T-helper 1 cell treated with Interleukin-12 subunit alpha and Interleukin-12 subunit beta and Interleukin-4 antibody, amounts not matched to agents 30 μg/mL and 1 μg/mL, for 36 hours (primary cell): Measurements from ENCODE around the gene PAN3.

Experiments
- H3K27ac Mint-ChIP-seq: one replicate; pipeline ENCODE4 v1.8.0; 2021; ENCODE audit warnings: mild to moderate bottlenecking, mixed read lengths
- H3K27me3 Mint-ChIP-seq: one replicate; pipeline ENCODE4 v1.8.0; 2021; ENCODE audit warnings: low read depth, mixed read lengths
- H3K36me3 Mint-ChIP-seq: one replicate; pipeline ENCODE4 v1.8.0; 2021; ENCODE audit warnings: low read depth, mixed read lengths
- H3K4me1 Mint-ChIP-seq: one replicate; pipeline ENCODE4 v1.8.0; 2021; ENCODE audit warnings: low read depth, mixed read lengths
- H3K4me3 Mint-ChIP-seq: one replicate; pipeline ENCODE4 v1.8.0; 2021; ENCODE audit warnings: mild to moderate bottlenecking, moderate library complexity, mixed read lengths
- H3K9me3 Mint-ChIP-seq: one replicate; pipeline ENCODE4 v1.8.0; 2021; ENCODE audit warnings: mixed read lengths

Gene PAN3

GRCh38 chr13:28321756-28322155, 183.4 kb downstream of the PAN3 start:
- H3K27me3 Mint-ChIP-seq: no peaks in the 10 kb centered on the region
- no peaks in the 10 kb centered on the region for H3K9me3 Mint-ChIP-seq
- H3K4me1 Mint-ChIP-seq: no peaks in the 10 kb centered on the region
- H3K36me3 Mint-ChIP-seq: no peaks in the 10 kb centered on the region
- H3K27ac Mint-ChIP-seq: no peak overlapping the region
- no peak overlapping the region for H3K4me3 Mint-ChIP-seq

GRCh38 chr13:28322256-28322905, 184.0 kb downstream of the PAN3 start:
- Mint-ChIP-seq H3K36me3 (no peaks in the 10 kb centered on the region), H3K27me3 (no peaks in the 10 kb centered on the region), H3K4me1 (no peaks in the 10 kb centered on the region), H3K4me3 (no peak overlapping the region), H3K27ac (no peak overlapping the region), H3K9me3 (no peaks in the 10 kb centered on the region)

DNA sequence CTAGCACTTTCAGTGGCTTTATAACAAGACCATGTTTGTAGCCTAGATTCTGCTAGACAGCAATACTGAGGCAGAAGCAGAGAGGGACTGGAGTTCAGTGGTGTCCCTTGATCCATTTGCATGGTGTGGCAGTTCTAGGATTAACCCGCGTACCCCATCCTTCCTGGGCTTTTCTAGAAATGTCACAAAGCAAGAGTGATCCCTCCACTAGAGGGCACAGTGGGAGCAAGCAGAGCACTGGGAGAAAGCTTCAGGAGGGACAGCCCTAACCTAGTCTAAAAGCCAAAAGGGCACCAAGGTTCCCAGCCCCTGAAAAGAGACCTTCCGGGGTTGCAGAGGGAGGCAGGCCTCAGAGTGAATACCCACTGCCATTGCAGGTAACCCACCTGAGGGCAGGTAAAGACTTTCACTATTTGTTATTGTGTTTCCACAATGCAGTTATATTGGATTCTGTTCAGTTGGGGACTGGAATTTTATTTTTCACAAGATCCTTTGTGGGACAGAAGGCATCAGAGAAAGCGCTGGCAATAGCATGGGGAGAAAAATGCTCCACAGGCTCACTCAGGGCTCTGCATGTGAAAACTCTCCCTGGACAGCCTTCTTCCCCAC, 185.9 kb downstream of the PAN3 start:
- no peaks in the 10 kb centered on the region for H3K9me3 Mint-ChIP-seq
- H3K4me3 Mint-ChIP-seq: no peak overlapping the region
- H3K4me1 Mint-ChIP-seq: no peaks in the 10 kb centered on the region
- H3K27me3 Mint-ChIP-seq: no peaks in the 10 kb centered on the region
- H3K36me3 Mint-ChIP-seq: no peaks in the 10 kb centered on the region
- H3K27ac Mint-ChIP-seq: no peak overlapping the region

GRCh38 chr13:28325022-28325421, 186.7 kb downstream of the PAN3 start:
- Mint-ChIP-seq H3K4me3 (no peak overlapping the region), H3K27ac (no peak overlapping the region), H3K36me3 (no peaks in the 10 kb centered on the region), H3K4me1 (no peaks in the 10 kb centered on the region), H3K9me3 (no peaks in the 10 kb centered on the region), H3K27me3 (no peaks in the 10 kb centered on the region)

- Mint-ChIP-seq H3K9me3 (no peaks in the 10 kb centered on the region), H3K4me1 (no peaks in the 10 kb centered on the region), H3K4me3 (no peak overlapping the region), H3K27ac (no peak overlapping the region), H3K27me3 (no peaks in the 10 kb centered on the region), H3K36me3 (no peaks in the 10 kb centered on the region)
These were observed 187.7 kb downstream of the PAN3 start for GRCh38 chr13:28326056-28326455.

- Mint-ChIP-seq H3K27ac (no peak overlapping the region), H3K9me3 (no peaks in the 10 kb centered on the region), H3K4me1 (no peaks in the 10 kb centered on the region), H3K36me3 (no peaks in the 10 kb centered on the region), H3K4me3 (no peak overlapping the region), H3K27me3 (no peaks in the 10 kb centered on the region)
These were observed 189.3 kb downstream of the PAN3 start for GRCh38 chr13:28327373-28328270.

DNA sequence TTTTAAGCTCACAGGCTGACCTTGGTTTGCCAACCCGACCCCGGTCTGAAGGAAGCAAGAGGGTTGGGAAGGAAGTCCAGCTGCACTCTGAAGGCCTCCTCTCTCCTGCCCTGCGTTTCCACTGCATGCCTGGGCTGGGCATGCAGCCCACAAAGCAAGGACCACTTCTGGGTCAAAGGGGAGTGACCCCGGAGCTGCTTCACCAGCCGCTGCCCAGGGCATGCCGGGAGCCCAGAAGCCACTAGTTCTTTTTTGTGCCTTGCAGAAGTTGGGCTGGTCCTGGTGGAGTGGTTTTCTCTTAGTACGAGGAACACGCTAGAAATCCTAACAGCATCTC, 189.9 kb downstream of the PAN3 start:
- Mint-ChIP-seq H3K4me3 (no peak overlapping the region), H3K9me3 (no peaks in the 10 kb centered on the region), H3K27me3 (no peaks in the 10 kb centered on the region), H3K4me1 (no peaks in the 10 kb centered on the region), H3K36me3 (no peaks in the 10 kb centered on the region), H3K27ac (no peak overlapping the region)

- H3K27ac Mint-ChIP-seq: no peak overlapping the region
- H3K9me3 Mint-ChIP-seq: no peaks in the 10 kb centered on the region
These were observed 191.2 kb downstream of the PAN3 start for GRCh38 chr13:28329395-28330158.

DNA sequence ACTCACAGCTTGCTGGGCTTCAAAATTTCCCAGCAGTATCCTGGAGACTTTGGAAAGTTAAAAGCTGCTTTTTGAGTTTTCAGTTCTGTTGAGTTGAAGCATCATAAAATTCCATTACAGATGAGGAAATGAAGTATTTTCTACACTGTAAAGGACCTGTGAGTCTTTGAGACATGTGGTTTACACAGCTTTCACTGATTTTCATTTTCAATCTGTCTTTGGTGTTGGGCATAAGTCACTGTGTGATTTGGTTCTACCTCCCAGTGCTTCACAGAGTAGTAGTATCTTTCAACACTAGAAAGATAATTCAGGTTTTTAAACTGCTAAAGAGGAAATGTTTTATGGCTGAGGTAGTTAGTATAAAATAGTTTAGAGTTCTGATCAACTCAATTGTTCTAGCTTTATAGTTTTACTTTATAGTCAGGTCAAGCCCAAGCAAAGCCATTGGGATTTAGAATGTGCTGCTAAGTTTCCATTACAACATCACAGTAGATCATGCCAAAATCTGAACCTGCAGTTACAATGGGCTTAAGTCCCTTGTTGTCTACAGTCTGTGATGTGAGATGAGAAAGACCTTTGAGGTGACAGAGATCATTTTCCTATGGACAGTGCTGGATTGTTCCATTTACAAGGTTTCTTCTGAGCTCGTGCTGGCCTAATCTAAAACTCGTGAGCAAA, 195.0 kb downstream of the PAN3 start:
- no peak overlapping the region for H3K4me3 Mint-ChIP-seq
- H3K9me3 Mint-ChIP-seq: no peaks in the 10 kb centered on the region
- no peak overlapping the region for H3K27ac Mint-ChIP-seq
- peaks cover 4% of the 10 kb centered on the region for H3K27me3 Mint-ChIP-seq
- no peaks in the 10 kb centered on the region for H3K36me3 Mint-ChIP-seq
- no peaks in the 10 kb centered on the region for H3K4me1 Mint-ChIP-seq

More at GRCh38 chr13:28329395-28330158, 191.2 kb downstream of the PAN3 start:
- Mint-ChIP-seq H3K36me3 (no peaks in the 10 kb centered on the region), H3K4me1 (no peaks in the 10 kb centered on the region), H3K4me3 (no peak overlapping the region), H3K27me3 (peaks cover under 1% of the 10 kb centered on the region)

DNA sequence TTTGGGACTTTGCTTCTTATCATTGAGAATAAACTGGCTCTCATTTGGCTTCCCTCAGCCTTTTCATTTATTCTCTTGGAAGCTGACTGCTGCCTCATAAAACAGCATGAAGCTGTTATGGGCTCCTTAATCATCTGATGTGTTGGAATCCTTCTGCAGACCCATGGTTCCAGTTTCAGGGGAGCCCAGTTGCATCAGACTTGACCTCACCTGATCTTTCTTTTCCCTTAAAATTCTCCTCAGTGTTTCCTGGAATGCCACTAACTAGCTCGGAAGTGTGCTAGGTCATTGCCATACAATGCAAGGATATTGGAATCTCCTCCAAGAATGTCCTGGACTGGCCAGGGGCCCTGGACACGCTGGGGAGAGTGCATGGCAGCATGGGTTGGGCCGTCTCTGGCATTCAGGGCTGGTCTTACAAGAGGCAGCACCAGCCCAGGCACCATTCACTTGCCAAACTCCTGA, 197.9 kb downstream of the PAN3 start:
- Mint-ChIP-seq H3K4me3 (no peak overlapping the region), H3K27ac (no peak overlapping the region), H3K9me3 (no peaks in the 10 kb centered on the region), H3K36me3 (no peaks in the 10 kb centered on the region), H3K27me3 (peaks cover 9% of the 10 kb centered on the region), H3K4me1 (no peaks in the 10 kb centered on the region)

DNA sequence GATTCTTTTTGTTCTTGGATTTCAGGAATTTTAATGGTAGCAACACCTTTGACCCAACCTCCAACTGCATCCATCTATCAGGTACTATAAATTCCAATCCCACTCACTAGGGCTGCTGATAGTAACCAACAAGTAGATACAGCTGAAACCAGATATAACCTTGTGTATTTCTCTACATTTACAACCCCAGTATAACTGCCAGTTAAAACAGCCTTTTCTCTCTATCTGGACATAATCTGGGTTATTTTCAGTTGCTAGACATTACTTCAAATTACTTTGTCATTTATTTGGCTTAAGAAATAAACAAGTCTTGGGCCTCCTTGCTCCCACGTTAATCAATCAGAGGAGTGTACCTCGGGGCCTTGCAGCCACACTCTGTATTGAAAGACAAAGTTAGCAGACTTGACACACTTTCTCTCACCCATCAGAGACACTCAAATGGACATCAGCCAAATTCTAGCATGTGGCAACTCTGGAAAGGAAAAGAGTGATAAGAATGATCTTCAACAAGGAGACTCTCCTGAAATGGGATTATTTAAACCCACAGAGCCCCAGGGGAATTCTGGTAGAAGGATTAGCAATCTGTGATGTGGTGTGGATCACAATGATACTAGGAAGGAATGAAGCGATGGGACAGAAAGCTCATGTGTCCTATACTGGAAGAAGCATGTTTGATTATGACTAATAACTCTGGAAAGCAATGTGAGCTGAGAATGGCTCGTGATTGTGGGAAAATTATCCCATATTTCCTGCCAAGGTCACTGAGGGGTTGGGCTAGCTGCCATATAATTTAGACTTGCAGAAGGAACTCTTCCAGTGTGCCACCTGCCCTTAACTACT, 199.0 kb downstream of the PAN3 start:
- Mint-ChIP-seq H3K36me3 (no peaks in the 10 kb centered on the region), H3K27ac (no peak overlapping the region), H3K9me3 (no peaks in the 10 kb centered on the region), H3K4me1 (peaks cover 2% of the 10 kb centered on the region), H3K27me3 (peaks cover 9% of the 10 kb centered on the region), H3K4me3 (no peak overlapping the region)

- no peaks in the 10 kb centered on the region for H3K36me3 Mint-ChIP-seq
- peaks cover 9% of the 10 kb centered on the region for H3K27me3 Mint-ChIP-seq
- H3K27ac Mint-ChIP-seq: no peak overlapping the region
- H3K4me3 Mint-ChIP-seq: no peak overlapping the region
- H3K4me1 Mint-ChIP-seq: peaks cover 2% of the 10 kb centered on the region
- H3K9me3 Mint-ChIP-seq: no peaks in the 10 kb centered on the region
These were observed 199.7 kb downstream of the PAN3 start for GRCh38 chr13:28338006-28338574.

- no peaks in the 10 kb centered on the region for H3K36me3 Mint-ChIP-seq
- peaks cover 9% of the 10 kb centered on the region for H3K27me3 Mint-ChIP-seq
- no peaks in the 10 kb centered on the region for H3K9me3 Mint-ChIP-seq
- H3K4me3 Mint-ChIP-seq: no peak overlapping the region
- no peak overlapping the region for H3K27ac Mint-ChIP-seq
- peaks cover 2% of the 10 kb centered on the region for H3K4me1 Mint-ChIP-seq
These were observed 200.4 kb downstream of the PAN3 start for GRCh38 chr13:28338742-28339141.
